ENCODE data around the gene SULT1A2. TPM values are rescaled to one million over a fixed set of nuclear protein-coding genes. Genes with fewer than 3 reads are reported as not detected.

SULT1A2 gene
- total RNA-seq, 1 donor from 2014 or later: 3.9 TPM

GRCh38 chr16:28556914-28557320, 39.9 kb downstream of the SULT1A2 start:
- DNase-seq (ENCODE audit: low spot score, unreplicated experiment): no peak
- H3K27me3 Mint-ChIP-seq: no peaks in the 10 kb centered on the region
- no peaks in the 10 kb centered on the region for H3K9me3 Mint-ChIP-seq (ENCODE audit: low read depth)
- H3K36me3 Mint-ChIP-seq (ENCODE audit: insufficient read depth): peaks cover 16% of the 10 kb centered on the region
- H3K4me1 Mint-ChIP-seq (ENCODE audit: low read depth): peaks cover 5% of the 10 kb centered on the region
- no peak overlapping the region for H3K27ac Mint-ChIP-seq
- no peak for TF ChIP-seq CTCF (IDR thresholded peaks at IDR 0.05; ENCODE audit: unreplicated experiment)
- H3K4me3 Mint-ChIP-seq (ENCODE audit: low read depth): no peak overlapping the region

GRCh38 chr16:28555561-28555960, 41.3 kb downstream of the SULT1A2 start:
- Mint-ChIP-seq H3K27ac (no peak overlapping the region), H3K36me3 (ENCODE audit: insufficient read depth) (peaks cover 16% of the 10 kb centered on the region), H3K4me1 (ENCODE audit: low read depth) (peaks cover 2% of the 10 kb centered on the region), H3K4me3 (ENCODE audit: low read depth) (no peak overlapping the region), H3K27me3 (no peaks in the 10 kb centered on the region), H3K9me3 (ENCODE audit: low read depth) (no peaks in the 10 kb centered on the region)
- no peak for DNase-seq (ENCODE audit: low spot score, unreplicated experiment)
- no peak for TF ChIP-seq CTCF (IDR thresholded peaks at IDR 0.05; ENCODE audit: unreplicated experiment)

GRCh38 chr16:28554634-28555423, 42.0 kb downstream of the SULT1A2 start:
- Mint-ChIP-seq H3K27me3 (no peaks in the 10 kb centered on the region), H3K9me3 (ENCODE audit: low read depth) (no peaks in the 10 kb centered on the region), H3K4me3 (ENCODE audit: low read depth) (peak overlapping the region; percentile 72), H3K4me1 (ENCODE audit: low read depth) (peaks cover 2% of the 10 kb centered on the region), H3K36me3 (ENCODE audit: insufficient read depth) (peaks cover 15% of the 10 kb centered on the region), H3K27ac (peak overlapping the region; percentile 69)
- DNase-seq (ENCODE audit: low spot score, unreplicated experiment): no peak
- no peak for TF ChIP-seq CTCF (IDR thresholded peaks at IDR 0.05; ENCODE audit: unreplicated experiment)

GRCh38 chr16:28553776-28554633, 42.8 kb downstream of the SULT1A2 start, which contains the start of gene SGF29:
SGF29 (plus strand) TSS chr16:28553920; CDS start chr16:28581070, 27,150 bp downstream.
- Mint-ChIP-seq H3K4me3 (ENCODE audit: low read depth) (peak within 1 kb of the TSS; percentile 88), H3K9me3 (ENCODE audit: low read depth) (no peaks in the 10 kb centered on the region), H3K27ac (peak within 1 kb of the TSS; percentile 98), H3K36me3 (ENCODE audit: insufficient read depth) (peaks cover 12% of the 10 kb centered on the region), H3K4me1 (ENCODE audit: low read depth) (peaks cover 2% of the 10 kb centered on the region), H3K27me3 (no peaks in the 10 kb centered on the region)
- peak; percentile 34 for TF ChIP-seq CTCF (IDR thresholded peaks at IDR 0.05; ENCODE audit: unreplicated experiment)
- peak; percentile 77 for DNase-seq (ENCODE audit: low spot score, unreplicated experiment)

GRCh38 chr16:28549301-28549899, 47.5 kb downstream of the SULT1A2 start:
- Mint-ChIP-seq H3K36me3 (ENCODE audit: insufficient read depth) (no peaks in the 10 kb centered on the region), H3K4me3 (ENCODE audit: low read depth) (no peak overlapping the region), H3K27ac (no peak overlapping the region)

More at GRCh38 chr16:28549301-28549899, 47.5 kb downstream of the SULT1A2 start:
- no peaks in the 10 kb centered on the region for H3K4me1 Mint-ChIP-seq (ENCODE audit: low read depth)
- H3K9me3 Mint-ChIP-seq (ENCODE audit: low read depth): no peaks in the 10 kb centered on the region
- H3K27me3 Mint-ChIP-seq: no peaks in the 10 kb centered on the region
- no peak for DNase-seq (ENCODE audit: low spot score, unreplicated experiment)
- TF ChIP-seq CTCF (IDR thresholded peaks at IDR 0.05; ENCODE audit: unreplicated experiment): peak; percentile 53

Data from progenitor cell of endocrine pancreas (in vitro differentiated cells).